GM19025 (cell line): ENCODE results near the gene PRR14L.
"Not testable (repeated sequence)": the region's sequence is repeated elsewhere in the genome, so short reads cannot be mapped to it uniquely, and the experiment has no call there.

Experiments
- ATAC-seq: cut with Tn5 transposase; IDR thresholded peaks from one replicate; pipeline ENCODE4 v1.9.1; 2021; ENCODE audit warnings: mild to moderate bottlenecking, low read depth, moderate library complexity; ENCODE audit not compliant: unreplicated experiment

The PRR14L gene

DNA sequence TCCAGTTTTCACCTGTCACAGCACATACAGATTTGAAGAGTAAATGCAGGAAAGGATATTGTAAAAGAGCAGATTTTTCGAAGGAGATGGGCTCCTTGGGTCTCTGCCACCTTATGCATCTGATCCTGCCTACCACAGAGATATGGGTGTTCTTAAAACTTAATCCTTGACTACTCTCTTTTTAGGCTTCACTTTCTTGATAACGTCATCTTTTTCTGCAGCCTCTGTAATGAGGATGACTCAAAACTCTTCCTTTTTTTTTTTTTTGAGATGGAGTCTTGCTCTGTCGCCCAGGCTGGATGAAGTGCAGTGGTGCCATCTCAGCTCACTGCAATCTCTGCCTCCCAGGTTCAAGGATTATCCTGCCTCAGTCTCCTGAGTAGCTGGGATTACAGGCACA lies 7.8 kb downstream of the PRR14L start:
- no peak for ATAC-seq

DNA sequence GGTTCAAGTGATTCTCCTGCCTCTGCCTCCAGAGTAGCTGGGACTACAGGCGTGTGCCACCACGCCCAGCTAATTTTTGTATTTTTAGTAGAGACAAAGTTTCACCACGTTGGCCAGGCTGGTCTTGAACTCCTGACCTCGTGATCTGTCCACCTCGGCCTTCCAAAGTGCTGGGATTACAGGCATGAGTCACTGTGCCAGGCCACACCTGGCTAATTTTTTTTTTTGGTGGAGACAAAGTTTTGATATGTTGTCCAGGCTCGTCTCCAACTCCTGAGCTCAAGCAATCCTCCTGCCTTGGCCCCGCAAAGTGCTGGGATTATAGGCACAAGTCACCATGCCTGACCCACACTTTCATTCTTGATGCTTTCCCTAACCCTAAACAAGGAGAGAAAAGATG lies 9.6 kb downstream of the PRR14L start:
- ATAC-seq: not testable (repeated sequence)

DNA sequence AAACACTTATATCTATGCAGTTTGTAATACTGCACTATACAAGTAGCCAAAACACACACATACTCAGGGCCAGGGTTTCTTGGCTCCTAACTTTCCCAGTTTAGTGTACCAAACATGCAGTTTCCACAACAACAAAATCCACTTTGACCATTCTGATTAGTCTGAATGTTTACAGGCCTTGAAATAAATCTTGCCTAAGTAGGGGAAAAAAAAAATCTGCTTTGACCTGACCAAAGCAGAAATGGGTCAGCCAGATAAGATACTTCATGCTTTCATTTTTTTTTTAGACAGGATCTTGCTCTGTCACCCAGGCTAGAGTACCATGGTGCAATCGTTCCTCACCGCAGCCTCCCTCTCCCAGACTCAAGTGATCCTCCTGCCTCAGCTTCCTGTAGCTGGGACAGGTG lies 10.1 kb downstream of the PRR14L start:
- ATAC-seq: no peak

DNA sequence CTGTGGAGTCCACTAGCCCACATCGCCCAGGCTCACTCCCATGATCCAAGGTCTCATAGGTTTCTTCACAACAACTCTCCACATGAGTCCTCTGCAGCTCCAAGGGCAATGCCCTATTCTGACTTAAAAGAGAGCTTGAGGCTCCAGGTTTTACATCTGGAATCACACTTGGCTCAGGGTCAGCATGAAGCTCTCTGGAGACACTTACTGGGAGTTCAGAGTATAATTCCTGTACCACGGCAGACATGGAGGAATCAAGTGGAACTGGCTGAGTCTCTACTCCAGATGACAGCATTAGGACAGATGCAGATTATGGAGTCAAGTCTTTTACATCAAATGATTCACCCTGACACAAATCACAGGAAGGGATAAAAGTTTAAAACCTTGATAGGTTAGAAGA lies 11.4 kb downstream of the PRR14L start:
- ATAC-seq: no peak

DNA sequence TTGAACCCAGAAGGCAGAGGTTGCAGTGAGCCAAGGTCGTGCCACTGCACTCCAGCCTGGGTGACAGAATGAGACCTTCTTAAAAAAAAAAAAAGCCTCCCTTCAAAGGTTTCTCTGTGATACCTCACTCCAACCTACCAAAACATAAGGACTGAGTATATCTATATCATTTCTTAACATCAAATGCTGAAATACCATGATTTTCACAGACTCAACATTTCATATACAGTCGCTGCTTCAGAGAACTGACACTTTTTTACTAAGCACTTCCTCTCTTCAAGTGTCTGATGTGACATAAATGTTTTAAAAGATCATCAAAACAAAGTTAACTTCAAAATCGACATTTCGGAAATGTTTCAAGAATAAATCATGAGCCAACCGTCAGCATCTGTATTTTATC lies 12.0 kb downstream of the PRR14L start:
- ATAC-seq: no peak

DNA sequence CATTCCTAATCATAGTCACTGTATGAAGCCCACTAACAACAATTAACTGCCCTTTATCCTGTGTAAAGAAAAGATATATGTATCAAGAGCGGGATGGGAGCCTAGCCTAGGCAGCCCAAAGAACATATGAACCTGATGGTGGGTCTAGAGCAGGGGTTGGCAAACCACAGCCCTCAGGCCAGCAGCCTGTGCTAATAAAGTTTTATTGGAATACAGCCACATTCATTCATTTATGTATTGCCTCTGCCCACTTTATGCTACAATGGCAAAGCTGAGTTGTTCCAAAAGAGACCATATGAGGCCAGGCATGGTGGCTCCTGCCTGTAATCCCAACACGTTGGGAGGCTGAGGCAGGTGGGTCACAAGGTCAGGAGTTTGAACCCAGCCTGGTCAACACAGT lies 13.5 kb downstream of the PRR14L start:
- no peak for ATAC-seq

DNA sequence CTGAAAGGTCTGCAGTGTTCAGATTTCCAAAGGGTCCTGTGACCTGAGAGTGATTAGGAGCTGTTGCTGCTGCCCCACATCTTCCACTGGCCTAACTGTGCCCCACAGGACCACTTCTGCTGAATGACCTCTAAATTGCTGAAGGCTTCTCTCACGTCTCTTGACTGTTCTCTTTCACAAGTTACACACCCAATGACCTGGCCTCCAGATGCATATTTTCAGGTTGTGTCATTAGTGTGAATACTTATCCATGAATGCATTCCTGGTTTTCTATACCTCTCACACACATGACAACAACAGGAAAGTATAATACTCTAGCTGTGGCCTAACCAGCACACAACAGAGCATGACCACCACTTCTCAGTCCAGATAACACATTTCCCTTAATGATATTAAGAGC lies 15.4 kb downstream of the PRR14L start:
- ATAC-seq: no peak

DNA sequence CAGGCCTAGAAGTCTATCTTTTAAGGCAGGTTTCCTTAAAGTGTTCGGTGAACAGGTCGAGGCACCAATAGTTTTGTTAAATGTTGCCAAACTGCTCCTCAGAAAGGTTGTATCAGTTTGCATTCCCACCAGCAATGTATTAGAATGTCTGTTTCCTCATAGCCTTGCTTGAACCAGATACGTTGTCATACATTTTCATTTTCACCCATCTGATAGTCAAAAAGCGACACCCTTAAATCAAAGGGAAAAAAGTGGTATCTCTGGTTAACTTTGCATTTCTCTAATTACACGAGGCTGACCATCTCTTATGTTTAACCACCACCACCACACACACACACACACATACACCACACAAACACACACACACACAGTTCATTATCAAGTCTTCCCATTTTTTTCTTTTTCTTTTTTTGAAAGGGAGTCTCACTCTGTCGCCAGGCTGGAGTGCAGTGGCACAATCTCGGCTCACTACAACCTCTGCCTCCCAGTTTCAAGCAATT lies 16.3 kb downstream of the PRR14L start:
- ATAC-seq: no peak

DNA sequence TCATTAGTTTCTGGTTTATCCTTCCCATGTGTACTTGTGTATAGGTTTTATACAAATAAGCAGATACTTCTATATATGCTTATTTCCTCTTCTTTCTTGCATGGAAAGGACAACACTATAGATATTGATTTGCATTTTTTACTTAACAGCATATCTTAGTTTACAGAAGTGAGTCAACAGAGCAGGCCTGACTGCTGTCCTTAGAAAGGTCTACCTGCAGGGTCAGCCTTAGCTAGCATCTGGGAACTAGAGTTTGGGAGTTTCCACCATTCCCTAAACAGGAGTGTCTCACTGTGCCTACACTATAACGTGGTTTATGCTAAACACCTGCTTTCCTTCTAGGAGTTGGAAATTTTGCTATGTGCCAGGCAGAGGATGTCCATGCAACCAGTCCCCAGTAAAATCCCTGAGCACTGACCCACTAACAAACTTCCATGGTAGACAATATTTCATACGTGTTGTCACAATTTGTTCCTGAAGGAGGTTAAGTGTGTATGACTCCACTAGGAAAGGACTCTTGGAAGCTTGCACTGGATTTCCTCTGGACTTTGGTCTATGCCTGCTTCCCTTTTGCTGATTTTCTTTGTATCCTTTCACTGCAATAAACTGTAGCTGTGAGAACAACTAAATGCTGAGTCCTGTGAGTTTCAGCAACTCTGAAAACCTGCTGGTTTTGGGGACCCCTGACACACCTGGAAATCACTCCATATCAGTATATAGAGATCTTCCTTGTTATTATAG lies 17.7 kb downstream of the PRR14L start:
- no peak for ATAC-seq

DNA sequence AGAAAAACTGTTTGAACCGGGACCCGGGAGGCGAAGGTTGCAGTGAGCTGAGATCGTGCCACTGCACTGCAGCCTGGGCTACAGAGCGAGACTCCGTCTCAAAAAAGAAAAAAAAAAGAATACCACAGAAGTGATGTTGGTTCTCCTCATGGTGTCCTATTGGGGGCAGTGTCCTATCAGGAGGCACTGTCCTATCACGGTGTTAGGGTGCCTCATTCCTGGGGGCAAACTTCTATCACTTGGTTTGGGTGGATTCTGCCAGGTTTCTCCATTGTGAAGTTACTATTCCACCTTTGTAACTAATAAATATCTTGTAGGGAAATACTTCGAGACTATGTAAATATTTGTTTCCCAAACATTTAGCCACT lies 19.6 kb downstream of the PRR14L start:
- no peak for ATAC-seq

DNA sequence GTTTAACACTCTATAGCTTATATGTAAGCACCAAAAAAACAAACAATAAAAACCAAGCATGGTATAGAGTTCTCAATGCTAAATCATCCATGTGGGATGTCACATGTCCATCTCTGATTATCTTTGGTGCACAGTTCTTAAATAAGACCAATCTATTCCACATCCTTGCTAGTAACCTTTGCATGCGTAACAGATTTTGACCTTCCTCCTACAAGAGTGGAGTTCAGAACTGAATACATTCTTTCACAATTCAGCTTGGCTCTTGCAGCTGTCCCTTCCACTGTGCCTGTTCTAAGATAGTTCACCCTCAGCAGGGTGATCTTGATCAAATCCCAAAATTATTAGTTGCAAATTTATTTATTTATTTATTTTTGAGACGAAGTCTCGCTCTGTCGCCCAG lies 21.1 kb downstream of the PRR14L start:
- no peak for ATAC-seq

DNA sequence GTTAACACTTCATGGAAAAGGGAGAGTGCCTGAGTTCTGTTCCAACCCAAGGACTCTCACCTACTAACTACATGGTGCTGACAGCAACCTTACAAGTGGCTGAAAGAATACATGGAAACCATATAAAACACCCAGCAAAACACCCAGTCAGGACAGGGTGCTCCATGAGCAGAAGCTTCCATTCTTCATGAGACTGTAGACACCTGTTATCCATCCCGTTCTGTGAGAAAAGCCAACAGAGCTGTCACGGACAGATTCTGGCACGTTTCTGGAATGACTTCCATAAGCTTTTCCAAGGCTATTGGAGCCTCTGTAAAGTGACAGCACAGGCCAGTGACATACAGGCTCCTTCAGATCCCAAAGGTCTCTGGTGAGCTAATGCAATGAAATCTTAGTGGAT lies 23.2 kb downstream of the PRR14L start:
- no peak for ATAC-seq

DNA sequence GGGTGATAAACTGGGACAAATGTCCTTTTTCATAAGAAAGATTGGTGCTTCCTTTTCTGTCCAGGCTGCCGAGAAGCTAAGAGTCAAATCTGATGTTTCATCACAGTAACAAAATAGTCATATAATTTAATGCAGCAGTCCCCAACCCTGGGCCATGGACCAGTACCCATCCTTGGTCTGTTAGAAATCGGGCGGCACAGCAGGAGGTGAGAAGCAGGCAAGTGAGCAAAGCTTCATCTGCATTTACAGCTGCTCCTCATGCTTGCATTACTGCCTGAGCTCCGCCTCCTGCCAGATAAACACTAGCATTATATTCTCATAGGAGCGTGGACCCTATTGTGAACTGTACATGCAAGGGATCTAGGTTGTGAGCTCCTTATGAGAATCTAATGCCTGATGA lies 26.2 kb downstream of the PRR14L start:
- ATAC-seq: no peak

DNA sequence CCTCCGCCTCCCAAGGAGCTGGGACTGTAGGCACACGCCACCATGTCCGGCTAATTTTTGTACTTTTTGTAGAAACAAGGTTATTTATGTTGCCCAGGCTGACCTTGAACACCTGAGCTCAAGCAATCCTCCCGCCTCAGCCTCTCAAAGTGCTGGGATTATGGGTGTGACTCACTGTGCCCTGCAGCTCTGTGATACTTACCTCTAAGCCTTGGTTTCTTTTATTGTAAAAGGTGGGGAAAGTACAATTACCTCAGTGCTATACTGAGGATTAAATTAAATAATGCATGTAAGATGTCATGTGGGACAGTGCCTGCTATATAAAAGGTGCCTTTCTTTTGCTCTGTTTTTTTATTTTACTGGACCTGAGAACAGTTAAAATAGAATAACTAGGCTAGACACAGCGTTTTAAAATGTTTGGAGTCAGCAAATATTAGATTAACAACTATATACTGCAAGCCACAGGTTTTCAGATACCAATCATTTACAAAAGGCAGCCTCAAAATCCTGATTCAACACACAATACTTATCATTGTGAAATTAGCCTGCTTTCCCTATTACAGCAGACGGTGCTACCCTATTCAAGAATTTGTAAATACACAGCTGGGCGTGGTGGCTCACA lies 30.0 kb downstream of the PRR14L start:
- ATAC-seq: no peak

DNA sequence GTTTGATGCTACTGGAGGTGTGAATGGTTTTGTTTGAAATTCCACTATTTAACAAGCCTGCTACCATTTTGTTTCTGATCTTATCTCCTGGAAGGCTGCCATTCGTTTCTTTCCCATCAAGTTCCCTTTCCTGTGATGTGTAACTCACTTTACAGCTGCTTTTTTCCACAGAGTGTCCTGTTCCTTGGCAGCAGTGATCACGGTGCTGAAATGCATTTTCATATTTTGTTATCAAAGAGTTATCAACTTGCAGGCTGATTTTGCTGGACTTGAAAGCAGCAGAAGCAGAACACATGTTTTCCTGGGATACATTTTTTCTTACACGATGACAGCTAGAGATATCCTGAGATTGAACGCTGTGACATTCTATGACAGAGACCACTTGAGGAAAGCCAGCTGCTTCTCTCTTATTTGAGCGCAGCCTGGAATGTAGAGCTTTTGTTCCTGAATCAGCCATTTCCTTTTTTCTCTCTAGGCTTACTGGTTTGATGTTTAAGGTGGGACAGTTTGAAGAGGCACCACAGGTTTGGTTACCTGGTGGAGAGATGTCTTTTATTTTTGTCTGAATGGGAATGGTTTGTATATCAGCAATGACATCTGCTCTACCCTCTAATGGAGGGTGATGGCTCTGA lies 34.7 kb downstream of the PRR14L start:
- no peak for ATAC-seq

DNA sequence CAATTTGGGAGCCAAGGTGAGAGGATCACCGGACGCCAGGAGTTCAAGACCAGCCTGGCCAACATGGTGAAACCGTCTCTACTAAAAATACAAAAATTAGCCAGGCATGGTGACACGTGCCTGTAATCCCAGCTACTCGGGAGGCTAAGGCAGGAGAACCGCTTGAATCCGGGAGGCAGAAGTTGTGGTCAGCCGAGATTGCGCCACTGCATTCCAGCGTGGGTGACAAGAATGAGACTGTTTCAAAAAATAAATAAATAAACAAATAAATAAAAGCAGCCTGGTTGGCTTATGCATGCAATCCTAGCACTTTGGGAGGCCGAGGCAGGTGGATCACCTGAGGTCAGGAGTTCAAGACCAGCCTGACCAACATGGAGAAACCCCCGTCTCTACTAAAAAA lies 38.7 kb downstream of the PRR14L start:
- not testable (repeated sequence) for ATAC-seq

DNA sequence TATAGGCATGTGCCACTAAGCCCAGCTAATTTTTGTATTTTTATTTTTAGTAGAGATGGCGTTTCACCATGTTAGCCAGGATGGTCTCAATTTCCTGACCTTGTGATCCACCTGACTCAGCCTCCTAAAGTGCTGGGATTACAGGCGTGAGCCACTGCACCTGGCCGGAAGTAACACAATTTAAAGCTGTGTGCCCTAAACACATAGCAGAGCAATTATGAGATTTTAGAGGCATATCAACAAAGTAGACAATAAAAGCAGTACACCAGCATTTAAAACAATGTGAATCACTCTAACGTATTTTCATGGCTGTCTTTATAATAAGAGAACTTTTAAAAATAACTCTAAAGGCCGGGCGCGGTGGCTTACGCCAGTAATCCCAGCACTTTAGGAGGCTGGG lies 42.4 kb downstream of the PRR14L start:
- ATAC-seq: no peak

DNA sequence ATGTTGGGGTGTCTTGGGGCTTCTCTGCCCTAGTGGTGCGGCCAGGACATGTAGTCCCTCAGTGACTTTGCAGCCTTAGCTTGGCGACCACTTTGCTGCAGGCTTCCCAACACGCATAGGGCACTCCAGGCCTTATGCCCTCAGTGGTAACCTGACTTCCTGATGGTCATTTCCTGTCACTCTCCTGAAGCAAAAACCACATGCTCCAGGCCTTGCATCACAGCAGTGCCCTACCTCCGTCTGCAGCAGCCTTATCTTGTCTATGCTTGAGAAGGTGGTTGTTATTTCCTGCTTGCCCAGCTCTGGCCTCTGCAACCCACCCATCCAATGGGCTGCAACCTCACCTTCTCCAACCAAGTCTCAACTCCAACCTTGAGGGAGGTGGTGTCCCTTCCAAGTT lies 54.5 kb downstream of the PRR14L start:
- ATAC-seq: no peak

DNA sequence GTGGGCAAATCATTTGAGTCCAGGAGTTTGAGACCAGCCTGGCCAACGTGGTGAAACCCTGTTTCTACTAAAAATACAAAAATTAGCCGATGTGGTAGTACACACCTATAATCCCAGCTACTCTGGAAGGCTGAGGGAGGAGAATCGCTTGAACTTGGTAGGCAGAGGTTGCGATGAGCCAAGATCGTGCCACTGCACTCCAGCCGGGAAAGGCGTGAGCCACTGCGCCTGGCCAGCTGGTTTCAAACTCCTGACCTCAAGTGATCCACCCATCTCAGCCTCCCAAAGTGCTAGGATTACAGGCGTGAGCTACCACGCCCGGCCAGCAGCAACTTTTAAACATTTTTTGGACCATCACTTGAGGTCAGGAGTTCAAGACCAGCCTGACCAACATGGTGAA lies 55.9 kb downstream of the PRR14L start:
- ATAC-seq: not testable (repeated sequence)

DNA sequence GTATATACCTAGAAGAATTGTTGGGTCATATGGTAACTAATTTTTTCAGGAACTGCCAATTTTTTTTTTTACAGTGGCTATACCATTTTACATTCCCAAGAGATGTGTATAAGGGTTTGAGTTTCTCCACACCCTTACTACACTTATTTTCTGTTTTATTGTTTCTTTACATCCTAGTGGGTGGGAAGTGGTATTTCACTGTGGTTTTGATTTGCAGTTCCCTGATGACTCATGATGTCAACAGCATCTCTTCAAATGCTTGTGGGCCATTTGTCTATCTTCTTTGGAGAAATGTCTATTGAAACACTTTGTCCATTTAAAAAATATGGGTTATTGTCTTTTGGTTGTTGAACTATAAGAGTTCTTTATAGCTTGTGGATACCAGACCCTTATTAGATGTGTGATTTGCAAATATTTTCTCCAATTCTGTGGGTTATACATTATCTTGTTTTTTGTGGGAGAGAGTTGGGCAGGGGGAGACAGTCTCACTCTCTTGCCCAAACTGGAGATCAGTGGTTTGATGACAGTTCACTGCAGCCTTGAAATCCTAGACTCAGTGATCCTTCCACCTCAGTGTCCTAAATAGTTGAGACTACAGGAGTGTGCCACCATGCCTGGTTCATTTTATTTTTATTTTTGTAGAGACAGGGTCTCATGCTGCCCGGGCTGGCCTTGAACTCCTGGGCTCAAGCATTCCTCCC lies 57.6 kb downstream of the PRR14L start:
- ATAC-seq: no peak

DNA sequence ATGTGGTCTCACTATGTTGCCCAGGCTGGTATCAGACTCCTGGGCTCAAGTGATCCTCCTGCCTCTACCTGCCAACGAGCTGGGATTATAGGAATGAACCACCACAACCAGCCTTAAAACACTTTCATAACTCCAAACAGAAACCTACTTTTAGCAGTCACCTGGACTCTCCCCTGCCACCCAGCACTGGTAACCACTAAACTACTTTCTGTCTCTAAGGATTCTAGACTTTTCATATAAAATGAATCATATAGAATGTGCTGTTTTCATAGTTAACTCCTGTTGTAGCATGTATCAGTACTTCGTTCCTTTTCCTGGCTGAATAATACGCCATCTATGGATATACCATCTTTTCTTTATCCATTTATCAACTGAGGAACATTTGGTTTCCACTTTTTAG lies 58.5 kb downstream of the PRR14L start:
- no peak for ATAC-seq
